NK-92 (cell line): Measurements from ENCODE around the gene SLAMF7.
"Not testable (repeated sequence)": the region's sequence is repeated elsewhere in the genome, so short reads cannot be mapped to it uniquely, and the experiment has no call there.

ENCODE experiments used
- DNase-seq: peaks from one replicate; lab custom pipeline; 2025; ENCODE audit not compliant: unreplicated experiment; lab: John Stamatoyannopoulos, UW

SLAMF7 gene

GRCh38 chr1:160772331-160772730 is 33.3 kb downstream of the SLAMF7 start:
- no peak for DNase-seq

DNA sequence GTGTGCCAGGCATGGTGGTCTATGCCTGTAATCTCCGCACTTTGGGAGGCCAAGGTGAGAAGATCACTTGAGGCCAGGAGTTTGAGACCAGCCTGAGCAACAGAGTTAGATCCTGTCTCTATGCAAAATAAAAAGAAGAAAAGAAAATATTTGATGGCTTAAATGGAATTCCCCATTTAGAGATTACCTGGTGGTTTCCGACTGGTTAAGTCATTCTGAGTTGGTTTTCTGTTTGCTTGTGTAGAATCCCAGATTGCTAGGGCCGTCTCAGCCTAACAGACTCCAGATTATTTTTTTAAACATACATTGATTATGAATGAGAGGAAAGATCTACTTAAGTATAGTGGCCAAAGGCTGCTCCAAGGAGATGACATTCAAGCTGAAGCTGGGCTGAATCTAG is 34.0 kb downstream of the SLAMF7 start:
- DNase-seq: no peak

DNA sequence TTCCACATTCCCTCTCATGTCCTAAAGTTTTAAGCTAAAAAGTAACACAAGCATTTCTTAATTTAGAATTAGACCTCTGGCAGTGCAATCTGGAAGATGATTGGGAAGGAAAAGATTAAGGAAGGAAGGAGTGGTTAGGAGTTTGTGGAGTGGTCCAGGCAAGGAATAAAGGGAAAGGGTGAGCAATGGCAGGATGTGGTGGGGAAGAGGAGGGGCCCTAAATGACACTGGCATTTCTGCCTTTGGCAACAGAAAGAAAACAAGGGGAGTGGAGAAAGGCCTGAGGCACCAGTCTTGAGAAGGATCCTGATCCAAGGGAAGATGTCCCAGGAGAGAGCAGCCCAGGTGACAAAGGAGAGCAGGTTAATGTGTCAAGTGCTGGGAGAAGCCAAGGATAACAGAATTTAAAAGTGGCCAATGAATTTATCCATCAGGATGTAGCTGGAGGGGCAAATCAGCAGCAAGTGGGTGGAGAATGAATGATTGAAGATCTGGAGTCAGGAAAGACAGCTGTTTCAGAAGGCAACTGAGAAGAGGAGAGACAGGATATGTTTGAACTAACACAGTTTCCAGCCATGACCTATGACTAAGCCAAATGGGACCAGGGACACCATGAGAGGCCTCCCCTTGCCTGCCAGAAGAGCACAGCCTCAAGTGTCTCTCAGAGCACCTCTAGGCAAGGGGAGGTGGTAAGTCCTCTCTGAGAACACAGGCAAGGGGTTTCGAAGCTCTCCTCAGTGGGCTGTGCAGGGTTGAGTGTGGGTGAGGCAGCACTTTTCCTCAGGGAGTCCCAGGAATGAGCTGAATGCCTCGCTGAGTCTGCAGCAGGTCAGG is 36.1 kb downstream of the SLAMF7 start:
- DNase-seq: no peak

- no peak for DNase-seq
Observed at GRCh38 chr1:160776178-160776577, 37.1 kb downstream of the SLAMF7 start.

- no peak for DNase-seq
Observed at GRCh38 chr1:160777486-160778089, 38.5 kb downstream of the SLAMF7 start.

DNA sequence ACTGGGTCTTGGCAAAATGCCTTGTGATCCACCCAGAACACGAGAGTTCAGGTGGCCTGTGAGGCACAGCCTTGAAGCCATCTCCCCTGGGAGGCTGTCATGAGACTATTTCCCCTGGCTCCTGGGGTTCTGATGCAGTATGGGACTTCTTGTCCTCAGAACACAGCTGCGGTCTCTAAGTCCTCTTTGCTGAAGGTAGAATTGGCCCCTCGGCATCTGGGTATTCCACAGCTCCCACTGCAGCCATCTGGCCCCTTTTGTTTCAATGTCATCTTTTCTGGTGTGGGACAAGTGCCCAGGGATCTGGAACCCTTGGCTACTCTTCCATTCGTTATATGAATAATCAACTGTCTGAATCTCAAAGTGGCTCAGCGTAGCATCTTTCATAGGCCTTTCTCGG is 39.9 kb downstream of the SLAMF7 start:
- no peak for DNase-seq

DNA sequence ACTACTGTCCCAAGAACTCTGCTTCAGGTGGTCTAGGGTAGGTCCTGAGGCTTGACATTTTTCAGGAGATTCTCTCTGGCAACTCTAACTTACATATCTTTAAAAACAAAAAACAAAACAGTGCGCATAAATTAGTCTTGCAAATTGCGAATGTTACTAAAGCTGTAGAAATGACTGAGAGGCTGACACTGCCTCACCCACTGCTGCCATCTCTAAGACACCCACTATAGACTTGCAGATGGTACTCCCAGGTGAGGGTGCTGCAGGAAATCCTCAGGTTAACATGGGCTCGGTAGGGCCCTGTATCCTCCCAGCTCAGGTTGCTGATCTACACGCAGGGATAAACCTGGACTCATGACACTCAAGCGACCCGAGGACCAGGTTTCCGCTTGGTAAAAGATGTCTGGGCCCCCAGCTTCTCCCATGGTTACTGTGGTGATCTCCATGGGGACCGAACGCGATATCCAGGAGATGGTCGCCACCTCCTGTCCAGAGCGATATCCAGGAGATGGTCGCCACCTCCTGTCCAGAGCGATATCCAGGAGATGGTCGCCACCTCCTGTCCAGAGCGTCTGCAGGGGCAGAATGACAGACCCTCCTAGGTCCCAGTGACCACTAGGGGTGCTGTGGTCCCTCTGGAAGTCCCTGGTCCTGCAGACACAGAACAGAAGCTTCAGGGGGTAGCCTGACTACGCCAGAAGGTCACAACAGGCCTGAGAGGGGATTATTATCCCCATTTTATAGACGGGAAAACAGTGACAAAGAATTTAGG is 40.8 kb downstream of the SLAMF7 start:
- no peak for DNase-seq

GRCh38 chr1:160780398-160780755 is 41.3 kb downstream of the SLAMF7 start:
- DNase-seq: no peak

DNA sequence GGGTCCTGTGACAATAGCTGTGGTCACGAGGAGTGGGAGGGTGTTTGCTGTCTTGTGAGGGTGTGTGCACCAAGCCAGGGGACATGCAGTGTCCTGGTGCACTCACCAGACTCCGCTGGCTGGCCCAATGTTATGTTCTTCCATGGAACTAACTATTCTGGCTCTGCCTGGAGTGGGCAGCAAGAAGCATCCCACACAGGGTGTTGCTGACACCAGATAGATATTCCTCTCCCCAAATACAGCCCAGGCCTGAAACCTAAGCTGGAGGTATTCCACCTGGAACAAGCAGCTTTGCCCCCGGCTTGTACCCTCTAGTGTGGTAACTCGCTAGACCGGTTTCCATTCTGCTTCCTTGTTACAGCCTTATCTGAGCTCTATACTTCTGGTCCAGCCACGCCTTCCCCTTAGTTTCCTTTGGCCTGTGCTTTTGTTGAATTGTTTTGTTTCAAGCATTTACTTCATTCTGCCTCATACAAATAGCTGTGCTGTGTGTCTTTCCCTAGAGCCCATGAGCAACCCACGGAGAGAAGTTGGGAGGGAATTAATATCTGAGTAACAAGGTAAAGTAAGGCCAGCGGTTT is 42.2 kb downstream of the SLAMF7 start:
- DNase-seq: no peak

GRCh38 chr1:160781914-160782689 is 43.1 kb downstream of the SLAMF7 start:
- DNase-seq: no peak

- not testable (repeated sequence) for DNase-seq
Observed at GRCh38 chr1:160782988-160783765, 44.1 kb downstream of the SLAMF7 start.

- no peak for DNase-seq
Observed at GRCh38 chr1:160789051-160789701, 50.1 kb downstream of the SLAMF7 start.

DNA sequence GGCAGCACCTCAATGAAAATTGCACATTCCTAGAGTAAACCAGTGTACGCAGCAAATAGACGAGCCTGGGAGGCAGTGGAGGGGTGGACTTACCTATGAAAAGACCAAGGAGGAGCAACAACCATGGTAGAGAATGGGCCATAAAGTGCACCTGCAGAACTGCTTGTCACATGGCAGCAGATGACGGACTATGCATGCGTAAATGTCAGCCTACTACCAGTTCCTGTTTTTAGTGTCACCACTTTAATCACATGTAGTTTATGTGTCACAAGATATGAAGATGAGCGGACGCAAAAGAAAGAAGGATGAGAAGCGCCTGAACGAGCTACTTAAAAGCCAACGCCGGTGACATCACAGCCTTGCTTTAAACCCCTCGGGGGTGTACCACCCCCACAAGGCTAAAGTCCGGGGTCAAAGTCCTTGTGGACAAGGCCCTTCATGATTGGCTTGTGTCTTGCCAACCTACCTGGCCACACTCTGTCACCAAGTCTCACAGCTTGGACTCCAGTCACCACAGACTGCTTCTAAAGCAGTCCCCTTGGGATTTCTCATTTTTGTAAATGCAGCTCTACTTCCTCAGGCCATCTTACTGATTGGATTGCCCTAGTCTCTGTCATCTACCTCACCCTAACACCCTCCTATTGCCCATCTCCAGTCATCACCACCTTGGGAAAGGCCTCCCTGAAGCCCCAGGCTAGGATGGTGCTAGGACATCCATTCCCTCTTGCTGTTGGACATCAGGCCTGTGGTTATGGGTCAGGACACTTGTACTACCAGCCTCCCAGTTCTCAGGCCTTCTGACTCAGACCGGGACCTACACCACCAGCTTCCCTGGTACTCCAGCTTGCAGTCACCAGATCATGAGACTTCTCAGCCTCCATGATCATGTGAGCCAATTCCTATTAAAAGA is 50.9 kb downstream of the SLAMF7 start:
- DNase-seq: no peak

- no peak for DNase-seq
Observed at GRCh38 chr1:160794376-160794775, 55.3 kb downstream of the SLAMF7 start.

DNA sequence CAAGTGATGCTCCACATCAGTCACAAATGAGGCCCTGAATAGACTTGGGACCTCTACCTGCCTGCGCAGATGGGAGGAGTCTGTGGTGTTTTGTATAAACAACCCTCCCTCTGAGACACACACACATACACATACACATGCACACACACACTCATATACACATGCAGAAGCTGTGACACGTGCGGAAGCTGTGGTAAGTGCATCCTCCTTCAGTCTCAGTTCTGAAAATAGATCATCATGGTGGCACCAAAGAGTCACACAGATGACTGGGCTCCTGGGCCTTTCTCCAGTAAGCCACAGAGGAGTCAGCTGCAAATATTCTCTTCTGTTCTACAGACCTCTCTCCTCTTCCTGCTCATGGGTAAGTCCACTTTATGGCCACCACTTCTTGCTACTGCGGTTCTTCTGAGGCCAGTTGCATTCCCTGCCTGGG is 56.9 kb downstream of the SLAMF7 start, which contains the start of gene LY9:
Gene LY9, plus strand, starts transcription at position 224 of the 433 bp plus-strand sequence. Its CDS starts 14 bp downstream, at position 238.
- no peak for DNase-seq

- DNase-seq: no peak
Observed at GRCh38 chr1:160797271-160797709, 58.2 kb downstream of the SLAMF7 start.

DNA sequence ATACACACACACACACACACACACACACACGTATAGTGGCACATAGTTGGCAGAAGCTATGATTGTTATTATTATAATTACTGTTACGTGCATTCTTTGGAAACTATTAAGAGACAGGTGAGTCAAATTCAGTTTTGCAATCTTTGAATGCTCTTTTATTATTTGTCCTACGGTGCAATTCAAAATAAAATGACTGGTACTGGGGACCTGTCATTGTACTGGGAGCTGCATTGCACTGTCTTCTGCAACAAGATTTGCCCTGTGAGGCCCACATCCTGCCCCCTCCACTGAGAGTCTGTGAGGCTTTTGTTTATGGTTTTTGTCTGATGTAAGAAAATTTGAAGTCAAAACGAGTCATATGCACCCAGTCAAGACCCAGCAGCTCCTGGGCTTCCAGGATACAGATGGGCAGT is 58.8 kb downstream of the SLAMF7 start:
- no peak for DNase-seq

DNA sequence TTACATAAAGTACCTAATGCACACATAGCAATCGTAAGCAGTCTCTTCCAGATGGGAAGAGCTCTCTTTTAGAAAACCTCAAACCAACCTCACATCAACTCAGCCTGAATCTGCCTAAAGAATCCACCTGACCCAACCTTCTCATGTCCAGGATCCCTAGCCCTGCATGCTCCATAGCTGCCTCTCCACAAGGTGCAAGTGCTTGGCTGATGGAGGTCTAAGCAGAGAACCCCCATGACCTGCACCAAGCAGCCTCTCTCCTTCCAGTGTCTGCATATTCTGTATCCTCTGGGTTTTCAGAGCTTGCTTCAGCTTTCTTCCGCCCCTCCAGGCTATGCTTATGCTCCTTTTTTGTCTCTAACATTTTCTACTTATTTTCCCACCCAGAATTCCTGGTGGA is 59.4 kb downstream of the SLAMF7 start:
- no peak for DNase-seq
